Aorta (tissue), 5 donors: ENCODE results near the gene TMPRSS12. TPM values are rescaled to one million over a fixed set of nuclear protein-coding genes. Genes with fewer than 3 reads are reported as not detected.
"Not testable (repeated sequence)": the region's sequence is repeated elsewhere in the genome, so short reads cannot be mapped to it uniquely, and the experiment has no call there.

Experiments
- ATAC-seq: fragments of 200-7000 bp; cut with Tn5 transposase; one replicate; pipeline ENCODE4 v1.9.1; 2022; ENCODE audit warnings: moderate library complexity; ENCODE audit not compliant: low FRiP score
- DNase-seq, 2 donors: peaks; one replicate each; pipeline ENCODE4 v3.0.0-alpha.2; 2020
- H3K27ac ChIP-seq, 2 donors: one replicate each; pipeline ENCODE4 v1.5.1; 2013; ENCODE audit warnings: low read length in 2 of 2, mild to moderate bottlenecking in 2 of 2, moderate library complexity in 2 of 2, control low read depth in 1 of 2, inconsistent platforms in 1 of 2, low read depth in 1 of 2
- H3K27me3 ChIP-seq, 2 donors: one replicate each; pipeline ENCODE4 v1.6.1; 2013; ENCODE audit warnings: control low read depth in 1 of 2, low read length in 1 of 2, mild to moderate bottlenecking in 1 of 2, moderate library complexity in 1 of 2; ENCODE audit not compliant: insufficient read depth in 2 of 2, control insufficient read depth in 1 of 2
- H3K36me3 ChIP-seq, 2 donors: one replicate each; pipeline ENCODE4 v1.6.1; 2013; ENCODE audit warnings: control low read depth in 1 of 2, low read length in 1 of 2, mild to moderate bottlenecking in 1 of 2; ENCODE audit not compliant: insufficient read depth in 2 of 2, control insufficient read depth in 1 of 2
- H3K4me1 ChIP-seq, 2 donors: one replicate each; pipeline ENCODE4 v1.6.1; 2013; ENCODE audit warnings: low read length in 2 of 2, control low read depth in 1 of 2, mild to moderate bottlenecking in 1 of 2, moderate library complexity in 1 of 2; ENCODE audit not compliant: insufficient read depth in 2 of 2, control insufficient read depth in 1 of 2
- H3K4me3 ChIP-seq, 2 donors: one replicate each; pipeline ENCODE4 v1.5.1; 2013; ENCODE audit warnings: low read length in 2 of 2, control low read depth in 1 of 2, mild to moderate bottlenecking in 1 of 2
- H3K9me3 ChIP-seq: one replicate; pipeline ENCODE4 v1.6.1; 2013; ENCODE audit warnings: mild to moderate bottlenecking, low read length; ENCODE audit not compliant: control insufficient read depth
- WGBS, 2 donors: extraction: QIAGEN DNeasy Blood & Tissue Kit; methylation state at CpG; one replicate each; pipeline ENCODE4 v1.1.7; 2013; 5-methylcytosine and 5-hydroxymethylcytosine counted together
- intact Hi-C, 2 donors: fragments of 100-400 bp; cut with DNase I; formaldehyde crosslinking; loops; one replicate each; pipeline versions ENCODE4 v1.14.2 to v1.15.0; 2022
- polyA plus RNA-seq, 2 donors: library from polyadenylated mRNA; stranded (reverse); fragments of 200-250 nt; gene quantifications; one replicate each; pipeline ENCODE4 v1.2.3, GENCODE V29; 2013
- total RNA-seq, 2 donors: library from RNA; stranded (reverse); fragmentation: NEBNext Ultra II Directional; extraction: Animal tissue kit (Norgen Biotek cat#: 25700); gene quantifications; one replicate each; pipeline ENCODE4 v1.2.1, GENCODE V29; 2021
- donor health status: healthy with polysubstance abuse.
- donor health status: Bipolar disorder and iron deficiency.
- donor health status: DM: no; HTN: no; CAD: no.
- donor health status: DM: no; HTN: no; CAD: no.
- donor health status: DM: yes; HTN: yes; CAD: no.

The TMPRSS12 gene
- total and polyA plus RNA-seq, 4 donors: not detected

DNA sequence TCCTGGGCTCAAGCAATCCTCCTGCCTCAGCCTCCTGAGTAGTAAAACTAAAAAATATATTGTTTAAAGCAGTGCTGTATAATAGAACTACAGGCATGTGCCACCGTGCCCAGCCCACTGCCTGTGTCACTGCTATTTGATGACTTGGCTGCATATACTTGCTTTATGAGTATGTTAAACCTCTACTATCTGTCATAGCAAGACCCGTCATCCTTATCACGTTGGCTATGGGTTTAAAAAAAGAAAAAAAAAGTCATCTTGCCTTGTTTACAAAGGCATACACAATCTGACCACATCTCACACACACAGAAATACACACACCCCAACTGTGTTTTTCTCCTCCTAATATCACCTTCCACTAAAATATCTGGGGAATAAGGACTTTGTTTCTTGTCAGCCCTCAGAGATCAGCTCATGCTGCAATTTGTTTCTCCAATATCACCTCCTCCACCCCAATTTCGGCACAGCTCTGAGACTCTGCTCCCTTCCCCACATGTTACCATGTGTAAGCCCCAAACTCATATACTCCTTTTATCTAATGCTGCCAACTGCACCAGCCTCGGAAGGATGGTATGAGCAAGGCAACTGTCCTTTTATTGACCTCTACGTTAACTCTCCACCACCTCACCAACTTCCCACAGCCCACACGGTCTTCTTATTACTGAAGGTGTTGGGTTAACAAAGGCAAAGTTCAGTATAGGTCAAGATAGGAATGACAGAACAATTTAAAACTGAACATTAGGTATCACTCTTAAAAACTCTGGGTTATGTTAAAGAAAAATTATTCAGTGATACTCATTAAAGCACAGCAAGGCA lies 802 bp upstream of the TMPRSS12 start:
- Histone ChIP-seq H3K9me3 (peaks cover 3% of the 10 kb centered on the region), H3K4me1 (no peaks in the 10 kb centered on the region), H3K4me3 (no peak overlapping the region), H3K27me3 (no peaks in the 10 kb centered on the region), H3K36me3 (no peaks in the 10 kb centered on the region), H3K27ac (no peak overlapping the region)
- ATAC-seq: no peak
- 53 to 54% methylated on average over 7 of the region's 7 CpGs for WGBS, 2 donors
- DNase-seq: no peak
- intact Hi-C loops: no loop called here

GRCh38 chr12:50845021-50845647 lies 2.4 kb downstream of the TMPRSS12 start:
- no peaks in the 10 kb centered on the region for H3K4me1 ChIP-seq
- no peaks in the 10 kb centered on the region for H3K36me3 ChIP-seq
- ATAC-seq (no peak), DNase-seq (no peak)
- intact Hi-C loops: no loop called here
- H3K27me3 ChIP-seq: no peaks in the 10 kb centered on the region
- H3K9me3 ChIP-seq: peaks cover 3% of the 10 kb centered on the region
- no peak overlapping the region for H3K4me3 ChIP-seq
- no peak overlapping the region for H3K27ac ChIP-seq

- H3K4me3 ChIP-seq: no peak overlapping the region
- intact Hi-C loops: no loop called here
- ATAC-seq (no peak), DNase-seq (no peak)
- no peaks in the 10 kb centered on the region for H3K27me3 ChIP-seq
- H3K36me3 ChIP-seq: no peaks in the 10 kb centered on the region
- WGBS, 2 donors: 90 to 92% methylated on average over 2 of the region's 2 CpGs
- no peaks in the 10 kb centered on the region for H3K4me1 ChIP-seq
- H3K9me3 ChIP-seq: no peaks in the 10 kb centered on the region
- no peak overlapping the region for H3K27ac ChIP-seq
Measured at GRCh38 chr12:50848963-50849362, 6.2 kb downstream of the TMPRSS12 start.

GRCh38 chr12:50855218-50855617 lies 12.5 kb downstream of the TMPRSS12 start:
- WGBS, 2 donors: 91 to 100% methylated on average over 1 of the region's 1 CpG
- H3K4me1 ChIP-seq, ATAC-seq, H3K9me3 ChIP-seq, intact Hi-C loops, H3K4me3 ChIP-seq, DNase-seq, H3K36me3 ChIP-seq, H3K27me3 ChIP-seq, H3K27ac ChIP-seq: not testable (repeated sequence)

DNA sequence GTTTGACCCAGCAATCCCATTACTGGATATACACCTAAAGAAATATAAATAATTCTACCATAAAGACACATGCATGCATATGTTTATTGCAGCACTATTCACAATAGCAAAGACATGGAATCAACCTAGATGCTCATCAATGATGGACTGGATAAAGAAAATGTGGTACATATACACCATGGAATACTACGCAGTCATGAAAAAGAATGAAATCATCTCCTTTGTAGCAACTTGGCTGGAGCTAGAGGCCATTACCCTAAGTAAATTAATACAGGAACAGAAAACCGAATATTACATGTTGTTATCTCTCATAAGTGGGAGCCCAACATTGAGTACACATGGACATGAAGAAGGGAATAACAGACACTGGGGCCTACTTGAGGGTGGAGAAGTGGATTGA lies 13.0 kb downstream of the TMPRSS12 start:
- H3K27ac ChIP-seq, ATAC-seq, H3K4me1 ChIP-seq, intact Hi-C loops, H3K36me3 ChIP-seq, H3K9me3 ChIP-seq, H3K4me3 ChIP-seq, H3K27me3 ChIP-seq, DNase-seq: not testable (repeated sequence)
- WGBS, 2 donors: 79 to 91% methylated on average over 2 of the region's 2 CpGs

DNA sequence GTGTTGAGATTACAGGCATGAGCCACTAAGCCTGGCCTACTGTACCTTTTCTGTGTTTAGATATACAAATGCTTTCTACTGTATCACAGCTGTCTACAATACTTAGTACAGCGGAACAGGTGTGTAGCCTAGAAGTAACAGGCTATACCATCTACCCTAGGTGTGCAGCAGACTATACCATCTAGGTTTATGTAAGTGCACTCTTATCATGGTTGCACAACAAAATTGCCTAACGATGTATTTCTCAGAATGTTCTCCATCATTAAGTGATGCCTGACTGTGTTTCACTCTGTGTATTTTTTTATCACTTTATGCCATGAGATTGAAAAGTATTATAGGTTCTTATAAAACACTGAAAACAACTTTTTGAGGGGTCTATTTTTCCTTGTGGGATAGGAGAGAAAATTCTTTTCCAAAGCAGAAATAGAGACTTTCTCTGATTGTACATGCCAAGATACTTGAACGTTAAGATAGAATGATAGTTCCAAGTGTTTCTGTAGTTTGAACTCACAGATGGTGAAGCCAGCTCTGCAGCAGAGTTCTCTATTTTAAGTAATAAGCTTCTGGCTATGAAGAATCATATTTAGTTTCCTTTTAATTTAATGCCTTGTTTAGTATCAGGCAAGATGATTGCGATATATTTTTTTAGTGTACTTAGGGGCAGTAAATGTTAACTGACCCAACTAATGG lies 17.0 kb downstream of the TMPRSS12 start:
- Histone ChIP-seq H3K27ac (no peak overlapping the region), H3K4me1 (no peaks in the 10 kb centered on the region), H3K36me3 (no peaks in the 10 kb centered on the region), H3K4me3 (no peak overlapping the region), H3K27me3 (no peaks in the 10 kb centered on the region), H3K9me3 (no peaks in the 10 kb centered on the region)
- 67 to 70% methylated on average over 4 of the region's 4 CpGs for WGBS, 2 donors
- DNase-seq (no peak), ATAC-seq (no peak)
- intact Hi-C loops: no loop called here

DNA sequence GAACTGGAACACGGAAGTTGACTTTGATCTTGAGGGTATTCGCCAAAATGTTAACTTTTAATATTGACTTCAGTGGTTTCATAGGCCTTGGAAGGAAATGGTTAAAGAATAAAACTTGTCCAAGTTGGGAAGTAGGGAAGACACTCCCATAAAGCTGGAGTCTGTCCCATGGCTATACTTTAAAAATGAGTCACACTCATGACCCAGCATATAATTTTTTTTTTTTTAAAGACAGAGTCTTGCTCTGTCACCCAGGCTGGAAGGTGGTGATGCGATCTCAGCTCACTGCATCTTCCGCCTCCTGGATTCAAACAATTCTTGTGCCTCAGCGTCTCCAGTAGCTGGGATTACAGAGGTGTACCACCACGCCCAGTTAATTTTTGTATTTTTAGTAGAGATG lies 19.6 kb downstream of the TMPRSS12 start:
- Histone ChIP-seq H3K4me3 (no peak overlapping the region), H3K27ac (no peak overlapping the region), H3K9me3 (no peaks in the 10 kb centered on the region), H3K4me1 (no peaks in the 10 kb centered on the region), H3K36me3 (no peaks in the 10 kb centered on the region), H3K27me3 (no peaks in the 10 kb centered on the region)
- WGBS, 2 donors: 92 to 95% methylated on average over 6 of the region's 6 CpGs
- intact Hi-C loops: no loop called here
- ATAC-seq: no peak
- DNase-seq: no peak

DNA sequence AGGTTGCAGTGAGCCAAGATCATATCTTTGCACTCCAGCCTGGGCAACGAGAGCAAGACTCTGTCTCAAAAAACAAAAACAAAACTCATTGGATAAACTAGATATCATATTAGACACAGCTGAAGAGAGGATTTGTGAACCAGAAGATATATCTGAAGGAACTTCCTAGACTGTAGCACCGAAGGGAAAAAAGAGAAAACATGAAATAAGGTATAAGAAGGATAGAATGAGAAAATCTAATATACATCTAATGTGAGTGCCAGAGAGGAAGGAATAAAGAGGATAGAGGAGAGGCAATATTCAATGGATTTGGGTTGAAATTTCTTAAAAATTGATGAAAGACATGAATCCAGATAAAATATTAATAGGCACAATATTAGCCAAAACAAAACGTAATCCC lies 22.5 kb downstream of the TMPRSS12 start:
- no peaks in the 10 kb centered on the region for H3K9me3 ChIP-seq
- DNase-seq (no peak), ATAC-seq (no peak)
- intact Hi-C loops: no loop called here
- H3K27ac ChIP-seq: no peak overlapping the region
- no peaks in the 10 kb centered on the region for H3K27me3 ChIP-seq
- WGBS, 2 donors: 80 to 84% methylated on average over 3 of the region's 3 CpGs
- H3K4me1 ChIP-seq: no peaks in the 10 kb centered on the region
- H3K4me3 ChIP-seq: no peak overlapping the region
- H3K36me3 ChIP-seq: no peaks in the 10 kb centered on the region
